Endothelial cell of umbilical vein (primary cell): ENCODE results near the gene EPHX1. TPM values are rescaled to one million over a fixed set of nuclear protein-coding genes. Genes with fewer than 3 reads are reported as not detected.

Experiments
- BruUV-seq: library from RNA; stranded (reverse); fragments of 400-500 nt; replicated peaks from 2 replicates; lab custom pipeline; 2021; lab: Mats Ljungman, UMichigan
- CTCF ChIA-PET: fragments of 300-600, 350-600 bp; sonication (Branson Sonifier 250); formaldehyde crosslinking; loops from one replicate; lab custom pipeline; 2021; ENCODE audit warnings: antibody characterized with exemption, inconsistent platforms; lab: Charles Lee
- POLR2A ChIA-PET: fragments of 300-600, 350-600 bp; sonication (Branson Sonifier 250); formaldehyde crosslinking; loops from one replicate; lab custom pipeline; 2021; ENCODE audit warnings: antibody characterized with exemption, inconsistent platforms; lab: Charles Lee
- DNase-seq: peaks from one replicate; pipeline ENCODE4 v3.0.0-alpha.2; 2011; ENCODE audit warnings: low read depth, low spot score
- FAIRE-seq: peaks from 2 replicates; lab custom pipeline; 2011; peaks lifted over from hg19 to GRCh38; lab: Jason Lieb, UNC
- H2AFZ ChIP-seq: 2 replicates; pipeline ENCODE4 v1.6.0; 2012; ENCODE audit warnings: low read depth, low read length, control low read depth, inconsistent platforms
- H3K27ac ChIP-seq: 2 replicates; pipeline ENCODE4 v1.5.1; 2011; ENCODE audit warnings: low read depth, mild to moderate bottlenecking, control low read depth, low read length, moderate library complexity; ENCODE audit not compliant: insufficient read depth
- H3K27me3 ChIP-seq, 2 experiments: 2 replicates each; pipeline versions ENCODE4 v1.6.0 to v1.6.1; 2011; ENCODE audit warnings: low read length in 2 of 2, mixed read lengths in 1 of 2; ENCODE audit not compliant: control insufficient read depth in 2 of 2, insufficient read depth in 2 of 2
- H3K36me3 ChIP-seq, 2 experiments: 2 replicates in 1 of 2; 3 replicates in 1 of 2; pipeline ENCODE4 v1.5.1; 2011; ENCODE audit warnings: low read length in 2 of 2, mild to moderate bottlenecking in 1 of 2, moderate library complexity in 1 of 2; ENCODE audit not compliant: control insufficient read depth in 2 of 2, insufficient read depth in 2 of 2; ENCODE audit errors: extremely low read depth in 1 of 2
- H3K4me1 ChIP-seq: 3 replicates; pipeline ENCODE4 v1.5.1; 2011; ENCODE audit warnings: mild to moderate bottlenecking, low read length; ENCODE audit not compliant: control insufficient read depth, insufficient read depth; ENCODE audit errors: extremely low read depth
- H3K4me2 ChIP-seq: 2 replicates; pipeline ENCODE4 v1.6.1; 2011; ENCODE audit warnings: low read length, control low read depth, mixed read lengths; ENCODE audit not compliant: insufficient read depth
- H3K4me3 ChIP-seq, 3 experiments: fragments of 200-600 bp in 1 of 3; sonication (generic), shearing (Covaris generic) in 1 of 3; replicated peaks in 1 of 3; 2 replicates each; pipeline ENCODE4 v1.5.1; 2011 to 2016; ENCODE audit warnings: control low read depth in 3 of 3, low read length in 3 of 3, mild to moderate bottlenecking in 2 of 3, inconsistent platforms in 1 of 3, low read depth in 1 of 3, moderate library complexity in 1 of 3; ENCODE audit not compliant: insufficient read depth in 1 of 3
- H3K79me2 ChIP-seq: 2 replicates; pipeline ENCODE4 v1.6.0; 2012; ENCODE audit warnings: low read length, inconsistent platforms; ENCODE audit not compliant: control insufficient read depth, insufficient read depth
- H3K9ac ChIP-seq: replicated peaks from 2 replicates; pipeline ENCODE3; 2011; ENCODE audit warnings: low read length, control low read depth; ENCODE audit not compliant: insufficient read depth; ENCODE audit errors: extremely low read depth
- H3K9me1 ChIP-seq: replicated peaks from 3 replicates; pipeline ENCODE4 v1.6.0; 2011; ENCODE audit warnings: mild to moderate bottlenecking, low read length; ENCODE audit not compliant: control insufficient read depth, insufficient read depth; ENCODE audit errors: extremely low read depth
- H3K9me3 ChIP-seq: replicated peaks from 2 replicates; pipeline ENCODE4 v1.5.1; 2012; ENCODE audit warnings: low read length, inconsistent platforms; ENCODE audit not compliant: control insufficient read depth, insufficient read depth
- H4K20me1 ChIP-seq: replicated peaks from 2 replicates; pipeline ENCODE3; 2011; ENCODE audit warnings: mild to moderate bottlenecking, low read length; ENCODE audit not compliant: control insufficient read depth, insufficient read depth; ENCODE audit errors: extremely low read depth
- CTCF ChIP-seq, 2 donors: IDR thresholded peaks; 1 replicate in 1 of 2; 2 replicates in 1 of 2; pipeline ENCODE4 v1.5.1; 2011; ENCODE audit warnings: low read length in 2 of 2, mild to moderate bottlenecking in 2 of 2, moderate library complexity in 2 of 2, control low read depth in 1 of 2, inconsistent platforms in 1 of 2, low read depth in 1 of 2; ENCODE audit not compliant: insufficient read depth in 1 of 2; ENCODE audit errors: extremely low read depth in 1 of 2
- EZH2 ChIP-seq: IDR thresholded peaks from 2 replicates; pipeline ENCODE4 v1.6.1; 2012; ENCODE audit warnings: borderline replicate concordance, low read depth, mild to moderate bottlenecking, moderate library complexity, low read length, inconsistent platforms; ENCODE audit not compliant: severe bottlenecking
- FOS ChIP-seq: IDR thresholded peaks from 2 replicates; pipeline ENCODE4 v1.6.1; 2011; ENCODE audit warnings: mild to moderate bottlenecking, low read length, moderate library complexity, borderline replicate concordance; ENCODE audit not compliant: insufficient read depth
- GATA2 ChIP-seq: IDR thresholded peaks from 2 replicates; pipeline ENCODE4 v1.7.0; 2011; ENCODE audit warnings: low read depth, mild to moderate bottlenecking, moderate library complexity, mixed read lengths, low read length; ENCODE audit not compliant: insufficient read length, insufficient read depth
- JUN ChIP-seq: IDR thresholded peaks from 2 replicates; pipeline ENCODE4 v1.6.1; 2011; ENCODE audit warnings: borderline replicate concordance, low read depth; ENCODE audit not compliant: insufficient read length, insufficient read depth
- MAX ChIP-seq: IDR thresholded peaks from 2 replicates; pipeline ENCODE4 v1.6.1; 2011; ENCODE audit not compliant: insufficient read depth, insufficient read length
- MYC ChIP-seq: IDR thresholded peaks from one replicate; pipeline ENCODE4 v1.6.1; 2011; ENCODE audit warnings: mild to moderate bottlenecking, low read depth, low read length
- POLR2A ChIP-seq: IDR thresholded peaks from 2 replicates; pipeline ENCODE4 v1.6.1; 2012; ENCODE audit warnings: low read depth, mild to moderate bottlenecking, control low read depth, low read length
- POLR2AphosphoS5 ChIP-seq: IDR thresholded peaks from 2 replicates; pipeline ENCODE4 v1.6.1; 2012; ENCODE audit warnings: low read depth, mild to moderate bottlenecking, control low read depth, low read length, moderate library complexity; ENCODE audit not compliant: insufficient read depth
- dilution Hi-C: fragments of 300-500 bp; cut with MboI; formaldehyde crosslinking; loops from one replicate; pipeline ENCODE4 v1.15.0; 2019; ENCODE audit warnings: low sequenced_read_pairs; ENCODE audit not compliant: extremely low pct_ligation_motif_present
- intact Hi-C: fragments of 100-400 bp; cut with micrococcal nuclease; formaldehyde crosslinking; loops from one replicate; pipeline ENCODE4 v1.10.0; 2022
- polyA plus RNA-seq, 4 experiments: library from polyadenylated mRNA; depleted of rRNA in 3 of 4; stranded (reverse) in 3 of 4; unstranded in 1 of 4; fragments of >200 nt; gene quantifications; 2 replicates each; pipeline versions ENCODE4 v1.2.1 to v1.2.3, GENCODE V29; 2011 to 2012; ENCODE audit warnings: missing spikeins in 1 of 4
- total RNA-seq: library from RNA; stranded (reverse); gene quantifications from 2 replicates; pipeline ENCODE4 v1.2.3, GENCODE V29; 2021

The EPHX1 gene
- total and polyA plus RNA-seq, 2 donors (not counting 3 experiments of a cell fraction or from before 2014, with no cell fraction given): 23.7 to 25.2 TPM

- no peak overlapping the region for H3K27ac ChIP-seq
- H4K20me1 ChIP-seq: no peaks in the 10 kb centered on the region
- H3K9me1 ChIP-seq: no peaks in the 10 kb centered on the region
- peaks cover 1 to 5% of the 10 kb centered on the region in 2 experiments for H3K36me3 ChIP-seq
- no peak overlapping the region for H3K4me3 ChIP-seq
- dilution Hi-C loops (no loop called here), intact Hi-C loops (no loop called here)
- H2AFZ ChIP-seq: no peak overlapping the region
- H3K4me1 ChIP-seq: no peaks in the 10 kb centered on the region
- H3K9ac ChIP-seq: no peak overlapping the region
- no peaks in the 10 kb centered on the region for H3K9me3 ChIP-seq
- H3K79me2 ChIP-seq: no peaks in the 10 kb centered on the region
- POLR2A ChIA-PET: no interaction called here
- TF ChIP-seq GATA2: no peak
- no peak for TF ChIP-seq MAX
- TF ChIP-seq CTCF (IDR thresholded peaks at IDR 0.05; ENCODE audit: extremely low read depth in 1 of 2, insufficient read depth in 1 of 2, low read depth in 1 of 2, low read length in 2 of 2): no peak
- no peak for TF ChIP-seq JUN
- no peak for TF ChIP-seq POLR2A
- no peak for TF ChIP-seq FOS
- no peak for TF ChIP-seq EZH2
- TF ChIP-seq POLR2AphosphoS5: no peak
- TF ChIP-seq MYC: no peak
- H3K4me2 ChIP-seq: no peak overlapping the region
- no peak for DNase-seq
- no peaks in the 10 kb centered on the region for H3K27me3 ChIP-seq
- no peak for FAIRE-seq
- BruUV-seq: no TSS peak
- CTCF ChIA-PET: interaction anchor here (1.0 to 2.0 kb wide), 4 partner anchors 17 to 311 kb away, joined by 3 to 5 read pairs (median 4); partner anchors contain the start of genes LEFTY1 and SRP9
Measured at GRCh38 chr1:225872075-225872430, 62.1 kb downstream of the EPHX1 start.
